HG03558 (cell line): ENCODE measurements around the gene CD2AP.

Experiments
- ATAC-seq: cut with Tn5 transposase; IDR thresholded peaks from one replicate; pipeline ENCODE4 v1.9.1; 2021; ENCODE audit warnings: moderate number of reproducible peaks; ENCODE audit not compliant: unreplicated experiment; ENCODE audit errors: extremely low read depth

Gene CD2AP

GRCh38 chr6:47665112-47665511 lies 187.5 kb downstream of the CD2AP start:
- no peak for ATAC-seq

DNA sequence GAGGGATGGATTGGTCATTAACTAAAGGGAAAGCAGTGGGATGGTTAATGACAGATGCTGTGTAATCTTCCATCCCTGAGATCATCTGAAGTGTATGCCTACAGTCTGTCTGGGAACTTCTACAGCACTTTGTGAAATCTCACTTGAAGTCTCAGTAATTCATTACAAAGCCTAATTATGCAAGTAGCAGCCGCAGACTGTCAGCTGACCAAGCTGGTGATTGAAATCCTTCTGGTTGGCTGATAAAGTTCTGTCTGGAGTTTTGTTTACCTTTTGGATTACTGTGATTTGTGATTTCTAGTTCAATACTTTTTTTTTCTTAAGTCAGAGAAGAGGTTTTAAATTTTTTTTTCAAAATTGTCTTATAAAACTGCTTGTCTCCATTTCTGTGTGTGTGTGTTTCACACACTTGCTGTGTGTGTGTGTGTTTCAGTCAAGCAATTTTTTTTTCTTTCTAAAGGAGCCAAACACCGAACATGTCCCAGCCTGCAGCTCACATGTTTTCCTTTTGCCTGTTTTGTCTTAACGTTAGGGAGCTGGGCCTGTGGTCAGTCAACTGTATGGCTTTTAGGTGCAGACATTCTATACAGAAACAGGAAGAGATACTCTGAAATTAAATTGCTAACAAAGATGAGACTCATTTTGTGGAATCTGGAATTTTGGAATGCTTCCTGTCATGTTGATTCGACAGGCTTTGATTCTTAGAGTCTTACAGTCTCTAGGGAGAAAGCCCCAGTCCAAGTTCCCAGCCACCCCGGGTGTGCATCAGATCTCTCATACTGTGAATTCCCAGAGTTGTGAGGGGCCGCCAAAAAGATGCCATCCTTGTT lies 192.3 kb downstream of the CD2AP start:
- no peak for ATAC-seq

GRCh38 chr6:47670851-47671250 lies 193.3 kb downstream of the CD2AP start:
- no peak for ATAC-seq

GRCh38 chr6:47671777-47672176 lies 194.2 kb downstream of the CD2AP start:
- no peak for ATAC-seq

- no peak for ATAC-seq
Measured at GRCh38 chr6:47672816-47673215, 195.2 kb downstream of the CD2AP start.

DNA sequence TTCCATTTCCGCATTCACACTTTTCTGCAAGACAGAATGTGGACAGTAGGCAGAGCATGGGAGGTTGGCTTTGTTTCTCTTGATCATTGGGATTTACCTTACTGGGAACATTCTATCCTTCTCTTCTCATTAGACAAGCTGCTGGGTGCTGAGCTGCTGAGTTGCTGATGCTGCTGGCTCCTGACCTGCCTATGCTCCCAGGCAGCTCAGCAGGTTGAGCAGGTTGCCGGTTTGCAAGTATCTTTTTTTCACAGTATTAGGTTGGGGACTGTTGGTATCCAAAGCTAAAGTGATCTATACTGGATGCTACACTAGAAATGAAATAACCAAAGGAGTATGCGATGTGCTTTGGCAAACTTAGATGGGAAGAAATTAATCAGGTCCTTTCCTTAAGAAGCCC lies 197.1 kb downstream of the CD2AP start:
- no peak for ATAC-seq
